Adrenal gland (tissue), 5 donors: ENCODE measurements around the gene CCL25.

Experiments
- CTCF ChIP-seq, 6 experiments: fragments of 450-650 bp in 4 of 6; fragments of 200-600 bp in 2 of 6; sonication (generic) in 1 of 6; IDR thresholded peaks; 1 replicate in 5 of 6; 2 replicates in 1 of 6; pipeline versions ENCODE4 v1.5.1 to v1.8.0; 2016 to 2021; ENCODE audit warnings: antibody characterized with exemption in 6 of 6, mild to moderate bottlenecking in 2 of 6, moderate library complexity in 1 of 6
- POLR2A ChIP-seq, 2 donors: fragments of 450-650 bp; IDR thresholded peaks; one replicate each; pipeline ENCODE4 v1.6.1; 2017; ENCODE audit warnings: antibody characterized with exemption in 2 of 2, mild to moderate bottlenecking in 2 of 2, moderate library complexity in 1 of 2
- donor health status: DM: no; HTN: no; CAD: no.

GRCh38 chr19:8046569-8047165 lies 5.9 kb upstream of the CCL25 start:
- no peak for TF ChIP-seq POLR2A (IDR thresholded peaks at IDR 0.05)
- no peak for TF ChIP-seq CTCF (IDR thresholded peaks at IDR 0.05)
